WTC11 (cell line): ENCODE data around the gene STAB2. TPM values are rescaled to one million over a fixed set of nuclear protein-coding genes. Genes with fewer than 3 reads are reported as not detected.

ENCODE experiments used
- ATAC-seq: fragments of 200-7000 bp; cut with Tn5 transposase; 2 replicates; pipeline ENCODE4 v1.10.0; 2021; ENCODE audit warnings: mild to moderate bottlenecking, moderate library complexity
- CTCF ChIA-PET: fragments of 300-600 bp; sonication (Branson Sonifier 250); formaldehyde crosslinking; loops from one replicate; lab custom pipeline; 2021; ENCODE audit warnings: antibody characterized with exemption; lab: Charles Lee
- POLR2A ChIA-PET: fragments of 350-600 bp; sonication (Branson Sonifier 250); formaldehyde crosslinking; loops from one replicate; lab custom pipeline; 2021; ENCODE audit warnings: antibody characterized with exemption; lab: Charles Lee
- DNase-seq: peaks from one replicate; pipeline ENCODE4 v3.0.0; 2021; ENCODE audit warnings: low spot score
- H3K27ac Mint-ChIP-seq: 2 replicates; pipeline ENCODE4 v1.8.0; 2021; ENCODE audit warnings: mixed read lengths
- H3K27me3 Mint-ChIP-seq: 2 replicates; pipeline ENCODE4 v1.8.0; 2021; ENCODE audit warnings: low read depth, mild to moderate bottlenecking, moderate library complexity, mixed read lengths
- H3K36me3 Mint-ChIP-seq: 2 replicates; pipeline ENCODE4 v1.8.0; 2021; ENCODE audit warnings: mixed read lengths
- H3K4me1 Mint-ChIP-seq: 2 replicates; pipeline ENCODE4 v1.8.0; 2022; ENCODE audit warnings: mixed read lengths
- H3K4me3 Mint-ChIP-seq: 2 replicates; pipeline ENCODE4 v1.8.0; 2021; ENCODE audit warnings: mild to moderate bottlenecking, moderate library complexity, mixed read lengths
- H3K9me3 Mint-ChIP-seq: 2 replicates; pipeline ENCODE4 v1.8.0; 2021; ENCODE audit warnings: mixed read lengths
- ATF2 ChIP-seq: sonication (generic); formaldehyde crosslinking; IDR thresholded peaks from 2 replicates; pipeline ENCODE4 v1.8.1; 2022; ENCODE audit warnings: low read depth, missing genetic modification reagents, borderline replicate concordance
- E2F4 ChIP-seq: sonication (generic); formaldehyde crosslinking; IDR thresholded peaks from 2 replicates; pipeline ENCODE4 v1.8.1; 2022; ENCODE audit warnings: low read depth, mild to moderate bottlenecking, moderate library complexity, missing genetic modification reagents, borderline replicate concordance
- E2F5 ChIP-seq: sonication (generic); formaldehyde crosslinking; IDR thresholded peaks from 2 replicates; pipeline ENCODE4 v1.8.1; 2022; ENCODE audit warnings: mild to moderate bottlenecking, moderate library complexity, missing genetic modification reagents
- ERG ChIP-seq: fragments of 250-450 bp; sonication (Bioruptor Pico); IDR thresholded peaks from 2 replicates; pipeline ENCODE4 v1.8.0; 2021; ENCODE audit warnings: mild to moderate bottlenecking
- ETV6 ChIP-seq: sonication (generic); formaldehyde crosslinking; IDR thresholded peaks from 2 replicates; pipeline ENCODE4 v1.8.1; 2022; ENCODE audit warnings: mild to moderate bottlenecking, missing genetic modification reagents
- FOXK1 ChIP-seq: sonication (generic); formaldehyde crosslinking; IDR thresholded peaks from 2 replicates; pipeline ENCODE4 v1.8.0; 2022; ENCODE audit warnings: mild to moderate bottlenecking, moderate library complexity, missing genetic modification reagents
- IRF1 ChIP-seq: sonication (generic); formaldehyde crosslinking; IDR thresholded peaks from 2 replicates; pipeline ENCODE4 v1.8.0; 2023; ENCODE audit warnings: missing genetic modification reagents
- IRF2 ChIP-seq: sonication (generic); formaldehyde crosslinking; IDR thresholded peaks from 2 replicates; pipeline ENCODE4 v1.8.0; 2022; ENCODE audit warnings: low read depth, missing genetic modification reagents, borderline replicate concordance
- JUN ChIP-seq: sonication (generic); formaldehyde crosslinking; IDR thresholded peaks from 2 replicates; pipeline ENCODE4 v1.8.0; 2023; ENCODE audit warnings: mild to moderate bottlenecking, missing genetic modification reagents
- NFE2L1 ChIP-seq: sonication (generic); formaldehyde crosslinking; IDR thresholded peaks from 2 replicates; pipeline ENCODE4 v1.8.1; 2023; ENCODE audit warnings: missing genetic modification reagents
- NR2C2 ChIP-seq: sonication (generic); formaldehyde crosslinking; IDR thresholded peaks from 2 replicates; pipeline ENCODE4 v1.8.0; 2022; ENCODE audit warnings: mild to moderate bottlenecking, missing genetic modification reagents
- PRRX2 ChIP-seq: fragments of 250-450 bp; sonication (Bioruptor Pico); IDR thresholded peaks from 2 replicates; pipeline ENCODE4 v1.8.0; 2021; ENCODE audit warnings: mild to moderate bottlenecking
- RELA ChIP-seq: sonication (generic); formaldehyde crosslinking; IDR thresholded peaks from 2 replicates; pipeline ENCODE4 v1.8.1; 2022; ENCODE audit warnings: missing genetic modification reagents, mild to moderate bottlenecking, borderline replicate concordance
- SOX15 ChIP-seq: fragments of 250-450 bp; sonication (Bioruptor Pico); IDR thresholded peaks from 2 replicates; pipeline ENCODE4 v1.9.0; 2021; ENCODE audit warnings: mild to moderate bottlenecking
- USF1 ChIP-seq: sonication (generic); formaldehyde crosslinking; IDR thresholded peaks from 2 replicates; pipeline ENCODE4 v1.8.0; 2022; ENCODE audit warnings: mild to moderate bottlenecking, missing genetic modification reagents
- USF2 ChIP-seq: sonication (generic); formaldehyde crosslinking; IDR thresholded peaks from 2 replicates; pipeline ENCODE4 v1.8.1; 2023; ENCODE audit warnings: mild to moderate bottlenecking, missing genetic modification reagents, moderate library complexity
- ZNF232 ChIP-seq: sonication (generic); formaldehyde crosslinking; IDR thresholded peaks from 2 replicates; pipeline ENCODE4 v1.8.0; 2022; ENCODE audit warnings: mild to moderate bottlenecking, missing genetic modification reagents
- ZNF317 ChIP-seq: sonication (generic); formaldehyde crosslinking; IDR thresholded peaks from 2 replicates; pipeline ENCODE4 v1.8.1; 2023; ENCODE audit warnings: low read depth, mild to moderate bottlenecking, moderate library complexity, missing genetic modification reagents, borderline replicate concordance
- ZNF396 ChIP-seq: fragments of 250-450 bp; sonication (Bioruptor Pico); IDR thresholded peaks from 2 replicates; pipeline ENCODE4 v1.8.0; 2021; ENCODE audit warnings: mild to moderate bottlenecking, moderate library complexity, borderline replicate concordance
- ZNF512 ChIP-seq: sonication (generic); formaldehyde crosslinking; IDR thresholded peaks from 2 replicates; pipeline ENCODE4 v1.8.1; 2022; ENCODE audit warnings: missing genetic modification reagents, borderline replicate concordance
- total RNA-seq: library from RNA; stranded (reverse); gene quantifications from 3 replicates; pipeline ENCODE4 v1.2.3, GENCODE V29; 2021

Gene STAB2
- total RNA-seq, 1 experiment from 2014 or later, result 0.48 TPM

GRCh38 chr12:103758310-103759089, 171.4 kb downstream of the STAB2 start:
- TF ChIP-seq ZNF317 (CRISPR knock-in tag) (no peak), SOX15 (CRISPR knock-in tag) (no peak), ZNF396 (CRISPR knock-in tag) (no peak), ETV6 (CRISPR knock-in tag) (no peak), USF1 (CRISPR knock-in tag) (peak; percentile 39; the same call in 1 of the 2 replicates), E2F5 (no peak), ZNF232 (no peak), IRF1 (CRISPR knock-in tag) (no peak), ZNF512 (CRISPR knock-in tag) (no peak), JUN (no peak), IRF2 (CRISPR knock-in tag) (no peak), RELA (CRISPR knock-in tag) (no peak), USF2 (peak; percentile 59), E2F4 (no peak), FOXK1 (CRISPR knock-in tag) (no peak)
- POLR2A ChIA-PET, result no interaction called here
- no peaks in the 10 kb centered on the region for H3K9me3 Mint-ChIP-seq
- CTCF ChIA-PET, result interaction anchor here (1.0 to 1.1 kb wide), 4 partner anchors 13 to 126 kb away, joined by 3 to 7 read pairs (median 6); no protein-coding TSS in a partner anchor
- no peak overlapping the region for H3K4me3 Mint-ChIP-seq
- DNase-seq, result no peak
- H3K27ac Mint-ChIP-seq, result no peak overlapping the region
- no peaks in the 10 kb centered on the region; the same call in 1 of the 2 replicates for H3K27me3 Mint-ChIP-seq
- peaks cover 5% of the 10 kb centered on the region; the same call in 1 of the 2 replicates for H3K4me1 Mint-ChIP-seq
- H3K36me3 Mint-ChIP-seq, result peaks cover 4% of the 10 kb centered on the region; the same call in 1 of the 2 replicates
- ATAC-seq, result peak; percentile 89

GRCh38 chr12:103762473-103762872, 175.4 kb downstream of the STAB2 start:
- DNase-seq (no peak), ATAC-seq (no peak)
- no peak overlapping the region for H3K4me3 Mint-ChIP-seq
- H3K9me3 Mint-ChIP-seq, result no peaks in the 10 kb centered on the region
- ChIA-PET POLR2A (no interaction called here), CTCF (no interaction called here)
- H3K27ac Mint-ChIP-seq, result no peak overlapping the region
- H3K4me1 Mint-ChIP-seq, result peaks cover 5% of the 10 kb centered on the region; the same call in 1 of the 2 replicates
- H3K27me3 Mint-ChIP-seq, result no peaks in the 10 kb centered on the region
- TF ChIP-seq NR2C2 (CRISPR knock-in tag) (no peak), ZNF317 (CRISPR knock-in tag) (no peak), ATF2 (CRISPR knock-in tag) (no peak), NFE2L1 (CRISPR knock-in tag) (no peak), E2F5 (no peak), ERG (no peak), IRF2 (CRISPR knock-in tag) (no peak), PRRX2 (CRISPR knock-in tag) (no peak)
- H3K36me3 Mint-ChIP-seq, result peaks cover 17% of the 10 kb centered on the region; the same call in 1 of the 2 replicates
